NCI-H82 (cell line): Measurements from ENCODE around the gene ARMC9.
"Not testable (repeated sequence)": the region's sequence is repeated elsewhere in the genome, so short reads cannot be mapped to it uniquely, and the experiment has no call there.

ENCODE experiments used
- DNase-seq: peaks from one replicate; lab custom pipeline; 2025; lab: John Stamatoyannopoulos, UW

The ARMC9 gene

DNA sequence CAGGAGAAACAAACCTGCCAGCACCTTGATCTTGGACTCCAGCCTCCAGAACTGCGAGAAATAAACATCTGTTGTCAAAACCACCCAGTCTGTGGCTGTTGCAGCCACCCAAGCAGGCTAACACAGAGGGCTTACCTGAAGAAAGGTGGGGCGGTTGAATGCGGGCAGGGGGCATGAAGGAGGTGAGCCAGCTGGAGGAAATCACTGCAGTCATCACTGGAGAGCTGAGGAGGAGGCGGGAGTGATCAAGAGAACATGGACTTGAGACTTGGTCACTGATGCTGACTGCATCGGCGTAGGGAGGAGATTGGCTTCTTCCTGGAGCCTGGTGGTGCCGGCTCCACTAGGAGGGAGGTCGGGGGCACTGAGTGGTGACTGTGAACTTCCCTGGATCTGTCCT is 14.6 kb upstream of the ARMC9 start:
- no peak for DNase-seq

DNA sequence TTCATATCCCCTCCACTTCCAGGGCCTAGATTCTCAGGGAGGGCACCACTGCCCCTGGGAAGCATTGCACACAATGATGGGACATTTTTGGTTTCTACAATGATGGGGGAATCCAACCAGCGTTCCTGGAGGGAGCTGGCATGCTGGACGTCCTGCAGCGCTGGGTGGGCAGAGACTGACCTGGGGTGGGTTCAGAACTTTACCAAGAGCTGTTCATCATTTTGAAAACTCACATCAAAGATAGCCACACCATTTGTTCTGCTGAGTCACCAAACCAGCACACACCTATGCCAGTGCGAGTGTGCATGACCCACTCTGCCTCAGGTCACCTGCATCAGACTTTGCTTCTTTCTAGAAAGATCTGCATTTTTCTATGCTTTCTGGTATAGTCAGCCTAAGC is 14.1 kb upstream of the ARMC9 start:
- DNase-seq: no peak

DNA sequence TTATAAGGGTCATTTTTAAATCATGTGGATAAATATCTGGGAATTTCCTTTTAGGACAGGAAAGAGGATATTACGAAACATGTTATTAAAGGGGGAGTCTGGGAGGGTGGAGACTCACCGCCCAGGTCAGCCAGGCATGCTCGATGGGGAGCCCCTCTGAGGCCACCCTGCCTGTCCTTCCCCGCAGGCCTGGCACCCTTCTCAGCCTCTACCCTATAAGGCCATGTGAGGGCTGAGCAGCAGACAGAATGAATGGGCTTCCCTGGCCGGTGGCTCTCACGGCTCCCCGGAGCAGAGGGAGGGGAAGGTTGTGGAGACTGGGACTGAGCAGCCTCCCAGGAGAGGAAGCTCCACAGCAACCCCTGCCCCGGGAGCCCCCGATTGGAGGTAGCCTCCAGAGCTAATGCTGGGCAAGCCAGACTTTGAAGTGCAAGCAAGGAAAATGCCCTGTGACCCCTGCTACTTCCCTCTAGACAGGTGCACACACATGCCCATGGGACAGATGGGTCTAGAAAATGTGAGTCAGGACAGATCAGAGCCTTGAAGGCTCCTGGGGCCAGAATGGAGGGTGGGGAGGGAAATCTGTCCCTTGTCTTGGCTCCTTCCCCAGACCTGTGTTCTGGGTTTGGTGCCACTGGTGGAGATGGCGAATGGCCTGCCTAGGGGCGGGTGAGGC is 13.2 kb upstream of the ARMC9 start:
- no peak for DNase-seq

DNA sequence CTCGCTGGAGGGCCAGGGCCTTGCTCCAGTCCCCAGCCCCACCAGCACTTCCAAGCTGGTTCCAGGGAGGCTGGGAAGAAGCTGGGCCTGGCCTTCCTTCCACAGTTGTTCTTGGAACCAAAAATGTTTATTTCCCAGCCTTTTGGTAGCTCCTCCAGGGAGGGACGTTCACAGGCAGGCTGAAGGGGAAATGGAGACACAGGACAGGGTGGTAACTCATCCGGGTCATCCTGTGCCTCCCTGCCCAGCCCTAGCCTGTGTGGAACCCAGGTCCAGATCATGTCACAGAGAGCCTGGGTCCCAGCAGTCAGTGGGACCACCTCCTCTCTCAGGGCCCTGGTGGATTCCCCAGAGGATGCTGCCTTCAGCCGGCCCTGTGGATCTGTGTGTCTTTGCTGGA is 12.5 kb upstream of the ARMC9 start:
- no peak for DNase-seq

DNA sequence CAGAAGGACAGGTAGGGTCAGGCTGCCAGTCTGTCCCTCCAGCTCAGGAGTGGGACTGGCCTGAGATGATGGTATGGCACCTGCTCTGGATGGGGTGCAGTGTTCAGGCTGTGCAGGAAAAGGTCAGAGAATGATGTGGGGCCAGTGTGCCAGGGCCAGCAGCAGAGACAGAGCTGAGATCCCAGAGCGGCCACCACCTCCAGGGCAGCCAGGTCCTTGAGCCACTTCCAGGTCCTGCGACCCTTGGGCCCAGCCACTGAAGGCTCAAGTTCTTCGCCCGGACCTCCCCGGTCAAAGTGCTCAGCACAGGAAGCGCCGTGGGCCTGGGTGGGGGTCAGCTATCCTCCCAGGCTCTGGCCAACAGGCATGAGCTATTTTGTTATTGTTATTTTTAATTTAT is 12.1 kb upstream of the ARMC9 start:
- DNase-seq: no peak

DNA sequence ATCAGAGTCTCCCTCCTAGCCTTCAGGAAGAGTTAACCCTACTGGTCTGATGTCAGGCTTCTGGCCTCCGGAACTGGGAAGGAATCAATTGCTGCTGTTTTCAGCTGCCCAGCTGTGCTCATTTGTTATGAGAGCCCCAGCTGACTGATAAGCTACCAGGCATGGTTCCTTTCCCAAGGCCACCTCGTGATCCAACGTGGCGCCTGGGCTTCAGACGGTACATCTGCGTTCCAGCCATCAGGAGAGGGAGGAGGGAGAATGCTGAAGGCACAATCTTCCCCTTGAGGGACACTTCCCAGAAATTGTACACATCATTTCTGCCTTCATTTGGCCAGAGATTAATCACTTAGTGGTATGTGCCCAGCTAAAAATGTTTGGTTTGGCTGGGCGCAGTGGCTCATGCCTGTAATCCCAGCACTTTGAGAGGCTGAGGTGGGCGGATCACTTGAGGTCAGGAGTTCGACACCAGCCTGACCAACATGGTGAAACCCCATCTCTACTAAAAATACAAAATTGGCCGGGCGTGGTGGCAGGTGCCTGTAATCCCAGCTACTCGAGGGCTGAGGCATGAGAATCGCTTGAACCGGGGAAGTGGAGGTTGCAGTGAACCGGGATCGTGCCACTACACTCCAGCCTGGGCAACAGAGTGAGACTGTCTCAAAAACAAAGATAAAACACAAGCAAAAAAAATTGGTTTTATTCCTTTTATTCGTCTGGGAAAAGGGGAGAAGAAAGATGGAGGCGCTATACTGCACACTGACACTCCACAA is 10.5 kb upstream of the ARMC9 start:
- no peak for DNase-seq

DNA sequence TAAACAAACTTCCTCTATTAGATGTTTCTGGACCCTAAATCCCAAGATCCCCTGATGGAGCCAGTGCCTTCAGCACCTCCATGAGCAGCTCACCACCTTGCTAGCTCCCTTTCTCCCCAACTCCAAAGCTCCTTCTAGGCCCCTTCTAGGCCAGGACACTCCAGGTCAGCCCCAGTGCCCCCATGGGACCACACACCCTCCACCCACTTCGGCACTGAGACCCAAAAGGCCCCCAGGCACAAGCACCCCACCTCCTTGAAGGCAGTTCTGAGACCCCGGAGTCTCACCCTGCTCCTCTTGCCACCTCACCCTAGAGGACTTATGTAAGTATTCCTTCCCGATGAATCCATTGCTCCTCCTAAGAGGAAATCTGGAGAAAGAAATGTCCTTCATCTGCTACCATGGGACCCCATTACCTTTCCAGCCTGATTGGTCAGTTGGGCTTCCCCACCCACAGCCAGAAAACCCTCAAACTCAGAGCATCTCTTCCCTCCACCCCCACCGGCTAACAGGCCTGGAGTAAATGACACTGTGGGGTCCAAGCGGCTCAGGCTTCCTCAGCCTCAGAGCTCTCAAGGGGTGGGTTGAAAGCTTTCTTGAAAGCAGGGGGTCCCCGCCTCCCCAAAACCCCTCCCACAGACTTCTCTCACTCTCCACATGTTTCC is 9.8 kb upstream of the ARMC9 start:
- DNase-seq: no peak

DNA sequence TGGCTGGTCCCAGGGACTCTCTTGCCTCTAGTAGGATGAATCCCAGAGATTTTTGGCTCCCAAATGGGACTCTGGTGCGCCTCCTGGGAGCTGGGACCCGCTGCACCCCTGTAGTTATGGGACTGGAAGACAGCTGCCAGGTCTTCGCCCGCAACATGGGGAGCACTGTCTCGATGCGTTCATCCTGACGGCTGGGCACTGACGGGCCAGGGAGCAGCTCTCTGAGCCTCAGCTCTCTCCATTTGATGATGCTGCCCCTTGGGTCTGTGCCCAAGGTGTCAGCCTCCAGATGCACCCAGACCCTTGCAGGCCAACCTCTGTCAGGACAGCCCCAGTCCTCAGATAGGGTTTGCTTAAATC is 9.3 kb upstream of the ARMC9 start:
- no peak for DNase-seq

DNA sequence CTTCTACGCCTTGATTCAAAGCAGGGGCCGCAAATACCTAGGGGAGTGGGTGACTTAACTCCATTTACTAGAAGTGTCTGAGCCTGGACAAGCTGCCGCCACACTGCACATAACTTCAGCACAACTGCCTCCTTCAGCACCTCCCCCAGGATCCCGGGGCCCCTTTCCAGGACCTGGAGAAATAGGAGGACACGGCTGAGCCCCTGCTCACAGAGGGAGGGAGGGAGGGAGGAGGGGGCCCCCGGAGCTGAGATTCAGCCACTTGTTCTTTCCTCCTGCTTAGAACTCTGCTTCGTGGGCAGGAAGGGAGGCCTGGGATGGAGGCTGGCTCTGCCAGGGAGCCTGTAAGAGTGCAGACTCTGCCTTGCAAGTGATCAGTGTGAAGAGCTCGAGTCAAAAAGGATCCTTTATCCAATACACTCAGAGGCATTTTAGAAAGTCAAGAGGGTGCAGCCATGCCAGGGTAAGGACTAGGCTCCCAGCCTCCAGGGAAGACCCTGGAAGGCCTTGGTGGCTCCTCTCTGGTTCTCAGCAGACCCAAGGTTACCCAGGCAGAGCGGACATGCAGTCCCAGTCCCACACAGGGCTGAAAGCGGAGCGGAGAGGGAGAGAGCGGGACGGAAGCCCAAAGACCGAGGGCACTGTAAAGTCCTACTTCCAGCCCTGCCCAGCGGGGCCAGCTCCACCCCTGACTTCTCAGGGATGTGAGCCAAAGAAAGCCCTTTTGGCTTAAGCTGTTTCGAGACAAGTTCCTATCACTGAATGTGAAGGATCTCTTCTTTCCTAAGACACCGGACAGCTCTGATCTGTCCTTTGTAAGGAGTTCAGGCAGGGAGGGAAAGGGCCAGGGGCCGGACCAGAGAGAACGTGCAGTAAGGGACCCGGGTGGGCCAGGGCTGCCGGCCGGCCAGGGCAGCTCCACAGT is 8.6 kb upstream of the ARMC9 start:
- DNase-seq: no peak

DNA sequence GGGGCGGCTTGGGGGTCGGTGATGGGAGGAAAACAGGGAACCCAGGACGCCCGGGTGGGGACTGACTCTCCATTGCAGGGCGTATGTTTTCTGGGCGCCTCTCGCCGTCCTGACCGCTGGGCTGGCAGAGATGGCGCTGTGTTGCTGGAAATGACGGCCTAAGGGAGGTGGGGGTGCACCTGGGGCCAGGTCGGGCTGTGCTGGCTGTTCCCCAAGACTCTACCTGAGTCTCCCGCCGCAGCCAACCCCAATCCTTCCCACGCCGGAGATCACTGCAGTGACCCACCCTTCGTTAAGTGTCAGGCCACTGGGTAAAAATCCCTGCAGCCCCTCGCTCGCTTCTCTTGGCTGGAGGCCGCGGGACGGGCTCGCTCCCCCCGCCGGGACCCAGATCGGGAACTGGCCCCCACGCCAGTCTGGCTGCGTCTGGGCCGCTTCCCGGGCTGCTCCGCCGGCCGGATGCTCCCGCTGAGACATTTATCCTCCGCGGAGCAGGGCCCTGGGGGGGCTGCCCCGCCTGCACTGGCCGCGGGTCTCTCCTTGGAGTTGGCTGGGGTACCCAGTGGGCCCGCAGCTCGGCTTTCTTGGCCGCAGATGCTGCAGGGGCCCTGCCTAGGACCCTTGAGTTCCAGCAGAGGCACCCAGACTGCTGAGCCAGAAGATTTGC is 7.8 kb upstream of the ARMC9 start:
- no peak for DNase-seq

DNA sequence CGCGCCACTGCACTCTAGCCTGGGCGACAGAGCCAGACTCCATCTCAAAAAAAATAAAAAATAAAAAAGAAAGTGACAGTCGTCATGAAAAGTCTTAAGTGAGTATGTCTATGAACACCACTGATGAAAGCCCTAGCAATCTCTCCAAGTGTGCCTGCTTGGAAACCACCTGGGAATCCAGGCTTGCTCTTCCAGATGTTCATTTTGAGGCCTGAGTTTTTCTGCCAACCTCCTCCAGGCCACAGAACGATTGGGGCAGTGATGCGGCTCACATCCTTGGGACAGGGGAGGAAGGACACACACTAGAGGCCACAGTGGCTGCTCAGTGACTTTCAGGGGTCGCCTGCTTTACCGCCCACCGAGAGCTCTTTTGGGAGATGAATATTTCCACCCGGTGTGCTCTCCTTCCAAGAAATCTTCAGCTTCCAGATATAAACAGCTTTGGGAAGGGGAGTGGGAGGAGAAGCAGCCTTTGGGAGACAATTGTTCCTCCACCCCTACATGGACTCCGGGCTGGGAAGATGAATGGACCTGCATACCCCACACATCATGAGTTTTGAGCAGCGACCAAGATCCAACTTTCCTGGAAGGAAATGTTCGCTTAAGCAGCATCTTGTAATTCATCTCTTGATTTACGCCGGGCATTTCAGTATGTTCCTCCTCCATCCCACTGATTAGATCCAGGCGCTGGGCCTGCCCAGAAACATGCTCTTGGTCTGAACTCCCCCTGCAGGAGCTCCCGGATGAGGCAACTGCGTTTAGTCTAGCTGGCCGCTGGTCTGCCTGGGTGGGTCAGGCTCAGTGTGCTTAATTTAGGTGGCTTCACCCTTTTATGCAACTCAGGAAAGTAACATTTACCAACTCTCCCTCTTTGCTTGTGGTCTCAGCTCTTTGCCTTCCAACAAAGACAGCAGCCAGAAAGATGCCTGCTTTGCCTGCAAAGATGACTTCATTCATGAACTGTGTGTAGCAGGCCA is 6.2 kb upstream of the ARMC9 start:
- DNase-seq: peak; percentile 81

DNA sequence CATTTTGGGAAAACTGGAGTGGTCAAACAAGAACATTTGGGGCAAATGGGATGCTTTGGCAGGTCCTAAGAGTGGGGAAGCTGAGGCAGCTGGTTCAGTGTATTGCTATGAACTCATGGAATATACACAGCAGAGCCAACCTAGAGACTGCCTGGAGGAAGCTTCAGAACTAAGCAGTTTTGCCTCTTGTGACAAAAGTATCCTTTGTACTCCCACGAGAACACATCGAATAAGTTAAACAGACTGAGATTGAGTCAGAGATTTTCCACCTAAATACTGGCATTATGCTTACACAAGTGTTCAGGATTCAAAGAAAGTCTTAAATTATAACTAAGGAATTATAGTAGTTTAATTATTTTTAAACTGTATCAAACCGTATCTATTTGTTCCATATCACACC is 5.2 kb upstream of the ARMC9 start:
- DNase-seq: no peak

DNA sequence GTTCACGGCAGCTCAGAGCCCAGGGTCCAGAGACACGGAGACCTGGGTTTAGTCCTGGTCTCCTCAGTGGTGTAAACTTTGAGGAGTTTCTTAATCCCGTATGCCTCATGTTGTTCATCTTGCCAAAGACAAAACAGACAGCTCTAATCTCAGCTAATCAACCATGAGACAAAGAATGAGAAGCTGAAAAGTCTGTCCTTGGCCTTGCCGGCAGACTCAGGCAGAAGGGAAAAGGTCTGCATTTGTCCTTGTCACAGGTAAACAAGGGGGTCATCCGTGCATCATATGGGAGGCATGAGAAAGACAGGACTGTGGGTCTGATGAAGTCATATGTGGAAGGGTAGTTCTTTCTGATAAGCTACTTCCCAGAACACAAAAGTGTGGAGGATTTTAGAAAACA is 1.8 kb upstream of the ARMC9 start:
- DNase-seq: no peak

DNA sequence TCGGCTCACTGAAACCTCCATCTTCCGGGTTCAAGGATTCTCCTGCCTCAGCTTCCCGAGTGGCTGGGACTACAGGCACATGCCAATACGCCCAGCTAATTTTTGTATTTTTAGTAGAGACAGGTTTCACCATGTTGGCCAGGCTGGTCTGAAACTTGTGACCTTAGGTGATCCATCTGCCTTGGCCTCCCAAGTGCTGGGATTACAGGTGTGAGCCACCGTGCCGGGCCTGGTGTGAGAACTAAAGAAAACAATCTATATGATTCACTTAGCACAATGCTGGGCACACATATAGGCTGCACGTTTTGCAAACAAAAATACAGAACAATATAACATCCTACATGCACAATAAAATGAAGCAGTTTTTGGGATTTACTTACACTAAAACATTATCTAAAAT is 1.2 kb upstream of the ARMC9 start:
- not testable (repeated sequence) for DNase-seq

DNA sequence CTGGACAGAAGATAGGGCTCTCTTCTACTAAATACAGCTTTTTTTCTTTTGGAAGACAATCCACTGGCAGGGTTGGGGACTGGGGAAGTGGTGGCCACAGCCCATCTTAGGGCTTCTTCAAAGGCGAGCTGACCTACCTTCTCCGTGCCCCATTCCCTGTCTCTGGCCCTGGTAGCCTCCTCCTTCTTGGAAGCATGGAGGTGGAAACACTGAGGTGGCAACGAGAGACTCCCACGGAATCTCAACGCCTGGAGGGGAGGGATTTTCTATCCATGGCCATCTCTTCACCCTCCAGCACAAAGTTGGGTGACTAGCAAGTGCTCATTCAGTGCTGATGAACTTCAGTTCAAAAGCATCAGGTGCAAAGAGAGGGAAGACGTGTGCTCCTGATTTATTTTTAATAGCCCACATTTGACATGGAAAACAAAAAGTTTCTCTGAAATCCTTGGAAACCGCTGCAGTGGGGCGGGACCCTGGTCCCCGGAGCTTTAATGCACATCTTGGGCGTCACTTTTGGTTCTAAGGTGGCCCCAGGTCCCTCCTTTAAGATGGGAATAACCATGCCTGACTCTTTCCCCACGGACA is 633 bp upstream of the ARMC9 start:
- DNase-seq: peak; percentile 38

DNA sequence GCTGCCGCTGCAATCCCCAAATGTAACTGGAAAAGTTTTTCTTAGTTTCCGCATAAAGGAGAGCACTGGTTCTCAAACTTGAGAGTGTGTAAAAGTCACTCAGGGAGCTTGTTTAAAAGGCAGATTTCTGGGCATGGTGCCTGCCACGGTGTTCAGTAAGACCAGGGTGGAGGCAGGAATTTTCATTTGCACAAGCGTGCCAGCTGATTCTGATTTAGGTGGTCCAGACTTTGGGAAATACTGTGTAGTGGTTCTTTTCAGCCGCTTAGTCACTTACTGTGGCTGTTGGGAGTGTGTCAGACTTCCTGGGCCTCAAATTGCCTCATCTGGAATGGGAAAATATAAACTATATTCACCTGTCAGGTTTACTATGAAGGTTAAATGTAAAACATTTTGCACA is 788 bp downstream of the ARMC9 start:
- DNase-seq: peak; percentile 80

DNA sequence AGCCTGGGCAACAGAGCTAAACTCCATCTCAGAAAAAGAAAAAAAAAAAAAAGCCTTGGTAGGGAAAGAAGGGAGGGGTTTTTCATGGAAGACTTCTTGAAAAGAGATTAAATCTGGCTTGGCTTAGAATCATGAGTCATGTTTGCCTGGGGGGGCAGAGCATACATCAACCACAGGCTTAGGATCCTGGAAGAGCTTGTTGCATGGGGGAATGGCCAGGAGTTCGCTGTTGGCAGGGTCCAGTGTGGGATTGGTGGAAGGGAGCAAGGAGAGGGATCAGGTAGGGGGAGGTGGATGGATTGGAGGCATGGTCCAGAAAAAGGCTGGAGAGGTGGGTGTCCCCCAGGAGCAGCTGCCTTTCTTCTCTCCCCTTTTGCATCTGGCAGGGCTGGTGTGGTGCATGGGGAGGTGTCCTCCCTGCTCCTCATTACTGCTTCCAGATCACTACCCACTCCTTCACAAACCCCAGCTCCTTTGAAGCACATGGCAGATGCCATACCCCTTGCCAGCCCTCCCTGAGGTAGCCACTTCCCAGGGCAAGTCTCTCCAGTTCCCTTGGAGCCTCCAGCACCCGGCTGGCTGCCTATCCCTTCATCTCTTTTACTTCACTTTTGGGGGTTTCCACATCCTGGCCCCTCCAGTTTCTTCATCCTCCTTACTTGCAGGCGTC is 2.5 kb downstream of the ARMC9 start:
- peak; percentile 74 for DNase-seq

DNA sequence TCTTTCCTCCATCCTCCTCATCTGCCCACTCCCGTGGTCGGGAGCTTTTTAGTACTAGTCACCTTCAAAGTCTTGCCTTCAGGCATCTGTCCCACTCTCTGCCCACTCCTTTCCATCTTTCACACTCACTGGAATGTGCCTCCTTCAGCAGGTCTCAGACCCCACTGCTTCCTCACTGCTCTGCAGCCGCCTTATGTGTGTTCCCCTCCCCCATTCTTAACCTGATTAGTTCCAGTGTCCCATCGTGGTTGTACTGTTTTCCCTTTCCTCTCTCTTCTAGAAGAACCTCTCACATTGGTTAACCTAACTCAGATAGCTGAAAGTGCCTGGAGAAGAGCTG is 3.0 kb downstream of the ARMC9 start:
- DNase-seq: peak; percentile 59

DNA sequence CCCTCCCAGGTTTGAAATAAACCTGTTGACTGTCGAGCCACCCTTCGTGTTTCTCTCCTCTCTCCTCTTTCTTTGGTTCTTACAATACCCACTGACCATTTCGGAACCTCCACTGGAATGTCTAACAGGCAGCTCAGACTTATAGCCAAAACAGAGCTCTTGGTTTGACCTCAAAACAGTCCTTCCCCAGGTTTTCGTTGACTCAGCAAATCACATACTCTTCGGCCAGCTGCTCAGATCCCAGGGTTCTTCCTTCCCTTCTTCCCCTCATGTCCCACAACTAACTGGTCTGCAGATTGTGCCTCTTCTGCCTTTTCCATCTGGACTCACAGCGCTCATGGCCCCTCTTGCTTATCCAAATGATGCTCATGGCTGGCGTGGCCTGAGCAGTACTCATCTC is 4.7 kb downstream of the ARMC9 start:
- DNase-seq: no peak

DNA sequence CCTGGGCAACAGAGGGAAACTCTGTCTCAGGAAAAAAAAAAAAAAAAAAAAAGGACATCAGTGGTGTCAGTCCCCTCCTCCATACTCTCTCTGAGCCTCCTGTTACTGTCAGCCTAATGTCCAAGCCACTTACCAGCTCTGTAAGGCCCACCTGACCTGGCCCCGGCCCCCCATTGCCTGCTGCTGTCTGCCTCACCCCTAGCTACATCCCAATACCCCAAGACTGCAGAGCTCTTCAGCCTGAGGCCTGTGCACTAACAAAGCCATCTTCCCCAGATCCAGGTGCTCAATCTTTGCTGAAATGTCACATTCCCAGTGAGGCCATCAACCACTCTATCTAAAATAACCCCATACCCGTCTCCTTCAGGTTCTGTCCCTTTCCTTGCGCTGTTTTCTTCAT is 5.7 kb downstream of the ARMC9 start:
- DNase-seq: no peak
